Activated CD4-positive, alpha-beta T cell treated with anti-CD3 and anti-CD28 coated beads, Interleukin-2, amount 10 ng/mL, durations not matched to agents 7 days and 5 days (primary cell): ENCODE measurements around the gene CDH13. TPM values are rescaled to one million over a fixed set of nuclear protein-coding genes. Genes with fewer than 3 reads are reported as not detected.

Source experiments
- CTCF ChIA-PET: fragments of 350-600 bp; sonication (Branson Sonifier 250); formaldehyde crosslinking; loops from one replicate; lab custom pipeline; 2021; ENCODE audit warnings: antibody characterized with exemption; lab: Charles Lee
- POLR2A ChIA-PET: fragments of 350-600 bp; sonication (Branson Sonifier 250); formaldehyde crosslinking; loops from one replicate; lab custom pipeline; 2021; ENCODE audit warnings: antibody characterized with exemption; lab: Charles Lee
- DNase-seq: peaks from one replicate; pipeline ENCODE4 v3.0.0-alpha.2; 2020
- H3K27ac Mint-ChIP-seq: one replicate; pipeline ENCODE4 v1.8.0; 2021; ENCODE audit warnings: mild to moderate bottlenecking, moderate library complexity, mixed read lengths
- H3K27me3 Mint-ChIP-seq: one replicate; pipeline ENCODE4 v1.8.0; 2021; ENCODE audit warnings: mixed read lengths
- H3K36me3 Mint-ChIP-seq: one replicate; pipeline ENCODE4 v1.8.0; 2021; ENCODE audit warnings: low read depth, mixed read lengths
- H3K4me1 Mint-ChIP-seq: one replicate; pipeline ENCODE4 v1.8.0; 2021; ENCODE audit warnings: mixed read lengths
- H3K4me3 Mint-ChIP-seq: one replicate; pipeline ENCODE4 v1.8.0; 2021; ENCODE audit warnings: mild to moderate bottlenecking, moderate library complexity, mixed read lengths
- H3K9me3 Mint-ChIP-seq: one replicate; pipeline ENCODE4 v1.8.0; 2021; ENCODE audit warnings: mixed read lengths
- total RNA-seq, 2 experiments: library from RNA; stranded (reverse); gene quantifications; one replicate each; pipeline ENCODE4 v1.2.3, GENCODE V29; 2021

CDH13 gene
- total RNA-seq, 2 experiments from 2014 or later = not detected

GRCh38 chr16:83054283-83054682, 427.5 kb downstream of the CDH13 start:
- no peak for DNase-seq
- Mint-ChIP-seq H3K27me3 (no peaks in the 10 kb centered on the region), H3K36me3 (no peaks in the 10 kb centered on the region), H3K9me3 (no peaks in the 10 kb centered on the region), H3K27ac (no peak overlapping the region), H3K4me1 (no peaks in the 10 kb centered on the region), H3K4me3 (no peak overlapping the region)
- CTCF ChIA-PET = interaction anchor here (0.6 kb wide), 1 partner anchor 11 kb away, joined by 3 read pairs; no protein-coding TSS in a partner anchor
- POLR2A ChIA-PET = no interaction called here

- Mint-ChIP-seq H3K27ac (no peak overlapping the region), H3K4me1 (no peaks in the 10 kb centered on the region), H3K4me3 (no peak overlapping the region), H3K9me3 (no peaks in the 10 kb centered on the region), H3K36me3 (no peaks in the 10 kb centered on the region), H3K27me3 (no peaks in the 10 kb centered on the region)
- POLR2A ChIA-PET = no interaction called here
- CTCF ChIA-PET = no interaction called here
- no peak for DNase-seq
These were observed 431.6 kb downstream of the CDH13 start for GRCh38 chr16:83058376-83058775.

DNA sequence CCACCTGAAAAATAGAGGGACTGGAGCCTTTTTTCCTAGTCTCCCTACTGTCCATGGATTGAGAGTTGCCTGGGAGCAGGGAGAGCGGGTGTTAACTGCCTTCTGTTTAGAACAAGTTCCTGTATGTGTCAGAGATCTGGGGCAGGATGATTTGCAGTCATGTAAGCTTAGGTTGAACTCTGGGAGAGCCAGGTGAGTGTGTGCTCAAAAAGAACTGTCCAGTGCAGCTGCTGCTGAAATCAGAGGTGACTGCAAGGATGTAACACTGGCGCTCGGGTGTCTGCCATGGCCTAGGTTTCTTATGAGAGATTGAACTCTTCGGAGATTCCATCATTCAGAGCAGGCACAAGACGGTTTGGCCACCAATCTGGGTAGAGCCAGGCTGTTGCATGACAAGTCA, 432.5 kb downstream of the CDH13 start:
- Mint-ChIP-seq H3K9me3 (no peaks in the 10 kb centered on the region), H3K27ac (no peak overlapping the region), H3K27me3 (no peaks in the 10 kb centered on the region), H3K4me1 (no peaks in the 10 kb centered on the region), H3K36me3 (no peaks in the 10 kb centered on the region), H3K4me3 (no peak overlapping the region)
- ChIA-PET CTCF (no interaction called here), POLR2A (no interaction called here)
- DNase-seq = no peak

GRCh38 chr16:83066011-83066410, 439.2 kb downstream of the CDH13 start:
- DNase-seq = no peak
- no peaks in the 10 kb centered on the region for H3K4me1 Mint-ChIP-seq
- peaks cover 18% of the 10 kb centered on the region for H3K9me3 Mint-ChIP-seq
- no peaks in the 10 kb centered on the region for H3K36me3 Mint-ChIP-seq
- no peak overlapping the region for H3K27ac Mint-ChIP-seq
- H3K4me3 Mint-ChIP-seq = no peak overlapping the region
- CTCF ChIA-PET = no interaction called here
- POLR2A ChIA-PET = no interaction called here
- no peaks in the 10 kb centered on the region for H3K27me3 Mint-ChIP-seq

DNA sequence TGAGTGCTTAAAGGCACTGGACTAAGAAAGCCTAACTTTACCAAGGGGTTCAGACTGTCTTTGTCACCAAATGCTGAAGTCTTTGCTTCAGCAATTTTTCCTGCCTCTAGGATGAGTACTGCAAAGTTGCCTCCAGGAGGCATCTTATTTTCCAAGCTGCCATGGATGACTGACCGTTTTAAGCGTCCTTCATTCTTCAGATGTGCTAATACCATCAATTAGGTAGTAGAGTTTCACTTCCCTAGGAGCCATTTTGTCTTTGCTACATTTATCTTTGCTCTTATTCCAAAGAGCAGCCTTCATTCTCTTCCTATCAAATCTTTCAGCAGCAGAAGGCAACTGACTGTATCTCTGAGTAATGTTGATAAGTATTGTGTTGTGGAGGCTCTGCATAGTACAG, 440.1 kb downstream of the CDH13 start:
- Mint-ChIP-seq H3K4me3 (no peak overlapping the region), H3K9me3 (peaks cover 18% of the 10 kb centered on the region), H3K27me3 (no peaks in the 10 kb centered on the region), H3K27ac (no peak overlapping the region), H3K36me3 (no peaks in the 10 kb centered on the region), H3K4me1 (no peaks in the 10 kb centered on the region)
- no peak for DNase-seq
- ChIA-PET CTCF (no interaction called here), POLR2A (no interaction called here)

- Mint-ChIP-seq H3K36me3 (no peaks in the 10 kb centered on the region), H3K4me3 (no peak overlapping the region), H3K27me3 (no peaks in the 10 kb centered on the region), H3K4me1 (no peaks in the 10 kb centered on the region), H3K27ac (no peak overlapping the region), H3K9me3 (peaks cover 18% of the 10 kb centered on the region)
- ChIA-PET CTCF (no interaction called here), POLR2A (no interaction called here)
- no peak for DNase-seq
These were observed 441.9 kb downstream of the CDH13 start for GRCh38 chr16:83068686-83069085.

GRCh38 chr16:83070416-83071209, 443.8 kb downstream of the CDH13 start:
- POLR2A ChIA-PET = no interaction called here
- H3K9me3 Mint-ChIP-seq = peaks cover 11% of the 10 kb centered on the region

DNA sequence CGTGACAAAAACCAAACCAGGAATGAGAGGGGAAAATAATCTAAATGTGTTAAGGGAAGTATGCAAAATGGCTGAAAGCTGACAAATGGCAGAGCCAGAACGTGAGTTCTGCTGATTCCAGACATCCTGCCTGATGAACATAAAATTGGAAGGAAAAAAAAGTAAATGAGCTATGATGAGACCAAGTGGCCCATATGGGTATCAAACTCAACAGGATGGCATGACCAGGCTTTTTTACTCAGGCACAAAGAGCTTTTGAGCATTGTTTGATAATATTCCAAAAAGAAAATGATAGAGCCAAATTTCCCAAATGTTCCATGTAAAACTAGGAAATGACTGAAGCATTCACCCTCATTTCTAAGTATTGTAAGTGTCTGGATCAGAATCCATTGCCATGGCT, 449.2 kb downstream of the CDH13 start:
- Mint-ChIP-seq H3K4me3 (no peak overlapping the region), H3K27me3 (no peaks in the 10 kb centered on the region), H3K9me3 (no peaks in the 10 kb centered on the region), H3K4me1 (no peaks in the 10 kb centered on the region), H3K36me3 (no peaks in the 10 kb centered on the region), H3K27ac (no peak overlapping the region)
- CTCF ChIA-PET = no interaction called here
- DNase-seq = no peak
- POLR2A ChIA-PET = no interaction called here

More at GRCh38 chr16:83070416-83071209, 443.8 kb downstream of the CDH13 start:
- CTCF ChIA-PET = no interaction called here
- Mint-ChIP-seq H3K27me3 (no peaks in the 10 kb centered on the region), H3K27ac (no peak overlapping the region), H3K4me3 (no peak overlapping the region), H3K36me3 (no peaks in the 10 kb centered on the region), H3K4me1 (no peaks in the 10 kb centered on the region)
- DNase-seq = no peak

- H3K36me3 Mint-ChIP-seq = no peaks in the 10 kb centered on the region
- no peaks in the 10 kb centered on the region for H3K27me3 Mint-ChIP-seq
- no peak for DNase-seq
- ChIA-PET CTCF (interaction anchor here (0.6 kb wide), 1 partner anchor 39 kb away, joined by 5 read pairs; no protein-coding TSS in a partner anchor), POLR2A (no interaction called here)
- no peak overlapping the region for H3K4me3 Mint-ChIP-seq
- peaks cover 2% of the 10 kb centered on the region for H3K9me3 Mint-ChIP-seq
- no peak overlapping the region for H3K27ac Mint-ChIP-seq
- no peaks in the 10 kb centered on the region for H3K4me1 Mint-ChIP-seq
These were observed 456.6 kb downstream of the CDH13 start for GRCh38 chr16:83083361-83083760.

- Mint-ChIP-seq H3K36me3 (no peaks in the 10 kb centered on the region), H3K27ac (no peak overlapping the region), H3K27me3 (no peaks in the 10 kb centered on the region), H3K4me1 (no peaks in the 10 kb centered on the region), H3K9me3 (peaks cover 2% of the 10 kb centered on the region), H3K4me3 (no peak overlapping the region)
- no peak for DNase-seq
- ChIA-PET CTCF (no interaction called here), POLR2A (no interaction called here)
These were observed 458.9 kb downstream of the CDH13 start for GRCh38 chr16:83085660-83086059.

DNA sequence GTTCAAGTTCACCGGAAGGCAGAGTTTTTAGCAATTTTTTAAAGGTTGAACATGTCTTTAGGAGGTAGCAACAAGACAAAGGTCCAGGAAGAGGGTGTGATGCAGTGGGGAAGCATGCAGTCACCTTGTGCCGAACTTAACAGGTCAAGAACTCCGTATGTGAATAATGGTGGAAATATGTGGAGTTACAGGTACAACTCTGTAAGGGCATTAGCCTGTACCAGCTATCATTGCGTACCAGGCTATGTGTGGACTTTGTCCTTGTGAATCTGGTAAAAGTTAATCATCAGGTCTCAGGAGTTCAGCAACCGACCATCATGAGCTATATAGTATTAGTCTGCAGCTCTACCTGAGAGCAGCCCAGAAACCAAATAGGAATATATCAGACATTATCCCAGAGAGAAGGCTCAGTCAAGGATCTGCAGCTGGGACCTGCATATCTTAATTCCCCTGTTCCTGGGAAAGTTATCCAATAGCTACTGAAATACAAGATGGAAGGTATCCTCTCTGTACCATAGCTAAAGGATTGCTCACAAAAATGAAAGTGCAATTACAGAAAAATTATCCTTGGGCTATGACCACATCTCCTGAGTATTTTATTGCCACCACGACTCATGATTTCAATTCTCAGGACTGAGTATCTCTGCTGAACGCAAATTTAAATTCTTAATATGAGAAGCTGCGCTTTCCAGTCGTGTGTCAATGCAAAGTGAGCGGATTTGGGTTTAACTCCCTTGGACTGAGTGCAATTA, 469.3 kb downstream of the CDH13 start:
- H3K27ac Mint-ChIP-seq = no peak overlapping the region
- no peak for DNase-seq
- H3K9me3 Mint-ChIP-seq = peaks cover 11% of the 10 kb centered on the region
- CTCF ChIA-PET = no interaction called here
- no peaks in the 10 kb centered on the region for H3K36me3 Mint-ChIP-seq
- H3K4me3 Mint-ChIP-seq = no peak overlapping the region
- no peaks in the 10 kb centered on the region for H3K27me3 Mint-ChIP-seq
- POLR2A ChIA-PET = no interaction called here
- no peaks in the 10 kb centered on the region for H3K4me1 Mint-ChIP-seq

- peaks cover 11% of the 10 kb centered on the region for H3K9me3 Mint-ChIP-seq
- POLR2A ChIA-PET = no interaction called here
These were observed 471.8 kb downstream of the CDH13 start for GRCh38 chr16:83098536-83098935.

DNA sequence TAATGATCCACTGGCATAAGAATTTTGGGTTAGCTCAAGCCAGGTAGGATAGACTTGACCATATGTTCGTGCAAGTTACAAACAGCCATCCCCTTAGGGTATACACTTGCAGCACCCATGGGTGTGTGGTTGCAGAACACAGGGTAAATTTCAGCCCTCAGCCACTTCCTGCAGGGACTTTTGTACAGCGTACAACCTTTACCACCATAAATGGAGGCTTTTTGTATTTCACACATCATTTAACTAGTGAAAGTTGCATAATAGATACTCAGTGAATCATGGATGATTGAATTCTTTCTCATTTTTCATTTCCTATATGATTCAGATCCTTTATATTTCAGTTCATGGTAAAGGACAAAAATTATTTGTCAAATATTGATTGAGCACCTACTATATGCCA, 473.9 kb downstream of the CDH13 start:
- no peak for DNase-seq
- Mint-ChIP-seq H3K4me3 (no peak overlapping the region), H3K4me1 (no peaks in the 10 kb centered on the region), H3K27ac (no peak overlapping the region), H3K9me3 (peaks cover 11% of the 10 kb centered on the region), H3K36me3 (no peaks in the 10 kb centered on the region), H3K27me3 (no peaks in the 10 kb centered on the region)
- ChIA-PET POLR2A (no interaction called here), CTCF (no interaction called here)

More at GRCh38 chr16:83098536-83098935, 471.8 kb downstream of the CDH13 start:
- DNase-seq = no peak
- CTCF ChIA-PET = no interaction called here
- Mint-ChIP-seq H3K27me3 (no peaks in the 10 kb centered on the region), H3K36me3 (no peaks in the 10 kb centered on the region), H3K27ac (no peak overlapping the region), H3K4me3 (no peak overlapping the region), H3K4me1 (no peaks in the 10 kb centered on the region)
